Keratinocyte (primary cell): Measurements from ENCODE around the gene OR2T34. TPM values are rescaled to one million over a fixed set of nuclear protein-coding genes. Genes with fewer than 3 reads are reported as not detected.

ENCODE experiments used
- DNase-seq: peaks from one replicate; pipeline ENCODE4 v3.0.0-alpha.2; 2011; ENCODE audit warnings: low read depth, missing footprints, low spot score
- FAIRE-seq: peaks from 2 replicates; lab custom pipeline; 2011; peaks lifted over from hg19 to GRCh38; lab: Jason Lieb, UNC
- H2AFZ ChIP-seq: 2 replicates; pipeline ENCODE4 v1.6.0; 2012; ENCODE audit warnings: low read length, control low read depth, inconsistent platforms; ENCODE audit not compliant: control insufficient read depth
- H3K27ac ChIP-seq: 2 replicates; pipeline ENCODE4 v1.5.1; 2011; ENCODE audit warnings: low read length; ENCODE audit not compliant: control insufficient read depth, insufficient read depth
- H3K27me3 ChIP-seq: 3 replicates; pipeline ENCODE4 v1.6.0; 2011; ENCODE audit warnings: low read length; ENCODE audit not compliant: control insufficient read depth, insufficient read depth; ENCODE audit errors: extremely low read depth
- H3K36me3 ChIP-seq, 2 experiments: 2 replicates in 1 of 2; 3 replicates in 1 of 2; pipeline ENCODE4 v1.5.1; 2011; ENCODE audit warnings: low read length in 2 of 2, mild to moderate bottlenecking in 1 of 2; ENCODE audit not compliant: control insufficient read depth in 2 of 2, insufficient read depth in 2 of 2; ENCODE audit errors: extremely low read depth in 1 of 2
- H3K4me1 ChIP-seq: 3 replicates; pipeline ENCODE4 v1.5.1; 2011; ENCODE audit warnings: low read length; ENCODE audit not compliant: control insufficient read depth, insufficient read depth; ENCODE audit errors: extremely low read depth
- H3K4me2 ChIP-seq: 3 replicates; pipeline ENCODE4 v1.6.0; 2011; ENCODE audit warnings: low read depth, low read length; ENCODE audit not compliant: control insufficient read depth, insufficient read depth; ENCODE audit errors: extremely low read depth
- H3K4me3 ChIP-seq, 3 experiments: fragments of 200-600 bp in 1 of 3; sonication (generic) in 1 of 3; 2 replicates in 2 of 3; 3 replicates in 1 of 3; pipeline ENCODE4 v1.5.1; 2011 to 2016; ENCODE audit warnings: low read length in 3 of 3, mild to moderate bottlenecking in 3 of 3, control low read depth in 2 of 3, inconsistent platforms in 1 of 3, low read depth in 1 of 3, mixed read lengths in 1 of 3, mixed run types in 1 of 3, moderate library complexity in 1 of 3; ENCODE audit not compliant: control insufficient read depth in 2 of 3, insufficient read depth in 2 of 3; ENCODE audit errors: extremely low read depth in 1 of 3
- H3K79me2 ChIP-seq: 2 replicates; pipeline ENCODE4 v1.6.0; 2012; ENCODE audit warnings: low read length; ENCODE audit not compliant: control insufficient read depth, insufficient read depth
- H3K9ac ChIP-seq: 3 replicates; pipeline ENCODE4 v1.6.0; 2011; ENCODE audit warnings: low read length; ENCODE audit not compliant: control insufficient read depth, insufficient read depth; ENCODE audit errors: extremely low read depth
- H3K9me1 ChIP-seq: 3 replicates; pipeline ENCODE4 v1.6.0; 2011; ENCODE audit warnings: low read length; ENCODE audit not compliant: control insufficient read depth, insufficient read depth; ENCODE audit errors: extremely low read depth
- H3K9me3 ChIP-seq: 2 replicates; pipeline ENCODE4 v1.5.1; 2012; ENCODE audit warnings: low read depth, low read length; ENCODE audit not compliant: control insufficient read depth
- H4K20me1 ChIP-seq: 3 replicates; pipeline ENCODE4 v1.6.0; 2011; ENCODE audit warnings: low read length; ENCODE audit not compliant: control insufficient read depth, insufficient read depth; ENCODE audit errors: extremely low read depth
- CTCF ChIP-seq, 3 experiments: IDR thresholded peaks in 1 of 3; conservative IDR thresholded peaks in 1 of 3; optimal IDR thresholded peaks in 1 of 3; 2 replicates in 2 of 3; 3 replicates in 1 of 3; pipeline versions ENCODE3 to v1.5.1; 2011; ENCODE audit warnings: low read length in 3 of 3, mild to moderate bottlenecking in 3 of 3, moderate library complexity in 2 of 3, control low read depth in 1 of 3, inconsistent platforms in 1 of 3; ENCODE audit not compliant: insufficient read depth in 2 of 3; ENCODE audit errors: extremely low read depth in 1 of 3
- EZH2 ChIP-seq: IDR thresholded peaks from one replicate; pipeline ENCODE4 v1.6.1; 2012; ENCODE audit warnings: inconsistent platforms, mild to moderate bottlenecking, low read length, moderate library complexity
- dilution Hi-C: fragments of 300-500 bp; cut with MboI; formaldehyde crosslinking; loops from one replicate; pipeline ENCODE4 v1.7.0; 2020; ENCODE audit warnings: low sequenced_read_pairs; ENCODE audit not compliant: extremely low pct_ligation_motif_present
- polyA plus RNA-seq, 5 experiments: library from polyadenylated mRNA; depleted of rRNA in 3 of 5; stranded (reverse) in 3 of 5; stranded (forward) in 1 of 5; unstranded in 1 of 5; fragments of >200 nt; gene quantifications; 1 replicate in 1 of 5; 2 replicates in 3 of 5; 3 replicates in 1 of 5; pipeline versions ENCODE4 v1.2.1 to v1.2.3, GENCODE V29; 2011 to 2012; ENCODE audit warnings: missing spikeins in 2 of 5, low read depth in 1 of 5, low replicate concordance in 1 of 5

Gene OR2T34
- polyA plus RNA-seq, 1 donor (not counting 4 experiments of a cell fraction or from before 2014, with no cell fraction given): not detected

- H3K36me3 ChIP-seq: no peaks in the 10 kb centered on the region
- H3K27me3 ChIP-seq: no peaks in the 10 kb centered on the region
- H3K4me2 ChIP-seq: no peak overlapping the region
- dilution Hi-C loops: no loop called here
- H3K9ac ChIP-seq: no peak overlapping the region
- H4K20me1 ChIP-seq: no peaks in the 10 kb centered on the region
- H3K4me3 ChIP-seq: no peak overlapping the region
- H3K79me2 ChIP-seq: no peaks in the 10 kb centered on the region
- FAIRE-seq: no peak
- no peaks in the 10 kb centered on the region for H3K9me3 ChIP-seq
- H3K9me1 ChIP-seq: no peaks in the 10 kb centered on the region
- H2AFZ ChIP-seq: no peak overlapping the region
- DNase-seq: no peak
- TF ChIP-seq CTCF (optimal IDR thresholded peaks at IDR 0.05 in 1 of 3, IDR thresholded peaks at IDR 0.05 in 1 of 3, conservative IDR thresholded peaks at IDR 0.05 in 1 of 3; ENCODE audit: extremely low read depth in 1 of 3, insufficient read depth in 2 of 3, low read length in 3 of 3) (no peak), EZH2 (no peak)
- H3K4me1 ChIP-seq: no peaks in the 10 kb centered on the region
- H3K27ac ChIP-seq: no peak overlapping the region
Observed at GRCh38 chr1:248596615-248597014, 22.1 kb upstream of the OR2T34 start.

DNA sequence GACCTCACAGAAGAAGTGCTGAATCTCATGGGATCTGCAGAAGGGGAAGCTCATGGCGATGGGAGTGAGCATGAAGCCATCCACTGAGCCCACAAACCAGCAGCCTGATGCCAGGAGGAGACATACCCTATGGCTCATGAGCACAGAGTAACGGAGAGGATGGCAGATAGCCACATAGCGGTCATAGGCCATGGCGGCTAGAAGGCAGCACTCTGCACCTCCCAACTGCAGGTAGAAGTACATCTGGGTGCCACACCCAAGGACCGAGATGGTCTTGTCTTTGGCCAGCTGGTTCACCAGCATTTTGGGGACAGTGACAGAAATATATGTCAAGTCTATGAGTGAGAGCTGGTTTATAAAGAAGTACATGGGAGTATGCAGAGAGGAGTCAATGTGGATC is 18.7 kb upstream of the OR2T34 start:
- dilution Hi-C loops: no loop called here
- Histone ChIP-seq H3K4me1 (no peaks in the 10 kb centered on the region), H3K27me3 (no peaks in the 10 kb centered on the region), H3K4me2 (no peak overlapping the region), H3K9me3 (no peaks in the 10 kb centered on the region), H3K9me1 (no peaks in the 10 kb centered on the region), H2AFZ (no peak overlapping the region), H3K36me3 (no peaks in the 10 kb centered on the region), H3K4me3 (no peak overlapping the region), H4K20me1 (no peaks in the 10 kb centered on the region), H3K79me2 (no peaks in the 10 kb centered on the region), H3K9ac (no peak overlapping the region), H3K27ac (no peak overlapping the region)
- TF ChIP-seq CTCF (optimal IDR thresholded peaks at IDR 0.05 in 1 of 3, IDR thresholded peaks at IDR 0.05 in 1 of 3, conservative IDR thresholded peaks at IDR 0.05 in 1 of 3; ENCODE audit: extremely low read depth in 1 of 3, insufficient read depth in 2 of 3, low read length in 3 of 3) (no peak), EZH2 (no peak)
- FAIRE-seq: no peak
- DNase-seq: no peak
